ENCODE data around the gene OSGIN1. TPM values are rescaled to one million over a fixed set of nuclear protein-coding genes. Genes with fewer than 3 reads are reported as not detected.

The OSGIN1 gene
- total RNA-seq, 1 experiment from 2014 or later = 1.7 TPM

DNA sequence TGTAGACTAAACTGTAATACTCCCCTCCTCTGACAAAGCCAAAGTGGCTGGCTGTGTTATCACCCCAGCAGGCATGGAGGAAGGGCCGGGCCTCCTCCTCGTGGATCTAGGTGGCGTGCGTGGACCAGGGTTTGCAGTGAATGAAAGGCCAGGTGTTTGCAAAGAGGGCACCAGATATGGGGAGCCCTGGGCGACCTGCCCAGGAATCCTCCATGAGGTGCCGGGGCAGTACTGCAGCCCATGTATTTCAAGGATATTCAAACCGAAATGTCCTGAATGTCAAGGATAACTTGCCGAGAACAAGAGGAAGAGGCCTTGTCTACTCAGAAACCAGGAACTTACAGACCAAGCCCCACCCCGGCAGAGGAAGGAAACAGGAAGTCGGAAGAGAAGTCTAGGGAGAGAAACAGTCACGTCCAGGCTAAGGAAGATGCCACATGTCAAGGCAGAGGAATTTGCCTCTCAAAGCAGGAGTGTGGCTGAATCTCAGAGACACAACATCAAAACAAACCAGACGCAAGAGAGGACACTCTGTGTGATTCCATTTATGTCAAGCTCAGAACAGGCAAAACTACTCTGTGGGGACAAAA is 13.7 kb upstream of the OSGIN1 start:
- no peak overlapping the region for H3K4me3 Mint-ChIP-seq
- H3K27ac Mint-ChIP-seq = no peak overlapping the region
- H3K36me3 Mint-ChIP-seq = no peaks in the 10 kb centered on the region
- no peak for DNase-seq (ENCODE audit: low spot score)
- ChIA-PET POLR2A (no interaction called here), CTCF (interaction anchor here (0.7 to 0.9 kb wide), 3 partner anchors 9 to 14 kb away, joined by 3 to 4 read pairs (median 4); partner anchors contain the start of gene OSGIN1)
- H3K9me3 Mint-ChIP-seq = no peaks in the 10 kb centered on the region
- H3K4me1 Mint-ChIP-seq = peaks cover 7% of the 10 kb centered on the region; the same call in 1 of the 2 replicates
- H3K27me3 Mint-ChIP-seq (ENCODE audit: low read depth) = no peaks in the 10 kb centered on the region; the same call in 1 of the 2 replicates
- TF ChIP-seq JUN (CRISPR knock-in tag; IDR thresholded peaks at IDR 0.05) = no peak
- no peak for TF ChIP-seq ZNF138 (CRISPR knock-in tag; conservative IDR thresholded peaks at IDR 0.05)
- TF ChIP-seq, protein P1, sequence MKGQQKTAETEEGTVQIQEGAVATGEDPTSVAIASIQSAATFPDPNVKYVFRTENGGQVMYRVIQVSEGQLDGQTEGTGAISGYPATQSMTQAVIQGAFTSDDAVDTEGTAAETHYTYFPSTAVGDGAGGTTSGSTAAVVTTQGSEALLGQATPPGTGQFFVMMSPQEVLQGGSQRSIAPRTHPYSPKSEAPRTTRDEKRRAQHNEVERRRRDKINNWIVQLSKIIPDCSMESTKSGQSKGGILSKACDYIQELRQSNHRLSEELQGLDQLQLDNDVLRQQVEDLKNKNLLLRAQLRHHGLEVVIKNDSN (CRISPR knock-in tag; IDR thresholded peaks at IDR 0.05) = no peak
- TF ChIP-seq ZNF121 (CRISPR knock-in tag; IDR thresholded peaks at IDR 0.05) = no peak
- TF ChIP-seq ZNF219 (CRISPR knock-in tag; IDR thresholded peaks at IDR 0.05; ENCODE audit: borderline replicate concordance) = no peak
- TF ChIP-seq EMX1 (CRISPR knock-in tag; IDR thresholded peaks at IDR 0.05) = no peak
- TF ChIP-seq, protein P2, sequence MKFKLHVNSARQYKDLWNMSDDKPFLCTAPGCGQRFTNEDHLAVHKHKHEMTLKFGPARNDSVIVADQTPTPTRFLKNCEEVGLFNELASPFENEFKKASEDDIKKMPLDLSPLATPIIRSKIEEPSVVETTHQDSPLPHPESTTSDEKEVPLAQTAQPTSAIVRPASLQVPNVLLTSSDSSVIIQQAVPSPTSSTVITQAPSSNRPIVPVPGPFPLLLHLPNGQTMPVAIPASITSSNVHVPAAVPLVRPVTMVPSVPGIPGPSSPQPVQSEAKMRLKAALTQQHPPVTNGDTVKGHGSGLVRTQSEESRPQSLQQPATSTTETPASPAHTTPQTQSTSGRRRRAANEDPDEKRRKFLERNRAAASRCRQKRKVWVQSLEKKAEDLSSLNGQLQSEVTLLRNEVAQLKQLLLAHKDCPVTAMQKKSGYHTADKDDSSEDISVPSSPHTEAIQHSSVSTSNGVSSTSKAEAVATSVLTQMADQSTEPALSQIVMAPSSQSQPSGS (CRISPR knock-in tag; IDR thresholded peaks at IDR 0.05; ENCODE audit: borderline replicate concordance, low read depth) = no peak
- TF ChIP-seq, protein P3, sequence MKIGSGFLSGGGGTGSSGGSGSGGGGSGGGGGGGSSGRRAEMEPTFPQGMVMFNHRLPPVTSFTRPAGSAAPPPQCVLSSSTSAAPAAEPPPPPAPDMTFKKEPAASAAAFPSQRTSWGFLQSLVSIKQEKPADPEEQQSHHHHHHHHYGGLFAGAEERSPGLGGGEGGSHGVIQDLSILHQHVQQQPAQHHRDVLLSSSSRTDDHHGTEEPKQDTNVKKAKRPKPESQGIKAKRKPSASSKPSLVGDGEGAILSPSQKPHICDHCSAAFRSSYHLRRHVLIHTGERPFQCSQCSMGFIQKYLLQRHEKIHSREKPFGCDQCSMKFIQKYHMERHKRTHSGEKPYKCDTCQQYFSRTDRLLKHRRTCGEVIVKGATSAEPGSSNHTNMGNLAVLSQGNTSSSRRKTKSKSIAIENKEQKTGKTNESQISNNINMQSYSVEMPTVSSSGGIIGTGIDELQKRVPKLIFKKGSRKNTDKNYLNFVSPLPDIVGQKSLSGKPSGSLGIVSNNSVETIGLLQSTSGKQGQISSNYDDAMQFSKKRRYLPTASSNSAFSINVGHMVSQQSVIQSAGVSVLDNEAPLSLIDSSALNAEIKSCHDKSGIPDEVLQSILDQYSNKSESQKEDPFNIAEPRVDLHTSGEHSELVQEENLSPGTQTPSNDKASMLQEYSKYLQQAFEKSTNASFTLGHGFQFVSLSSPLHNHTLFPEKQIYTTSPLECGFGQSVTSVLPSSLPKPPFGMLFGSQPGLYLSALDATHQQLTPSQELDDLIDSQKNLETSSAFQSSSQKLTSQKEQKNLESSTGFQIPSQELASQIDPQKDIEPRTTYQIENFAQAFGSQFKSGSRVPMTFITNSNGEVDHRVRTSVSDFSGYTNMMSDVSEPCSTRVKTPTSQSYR (CRISPR knock-in tag; IDR thresholded peaks at IDR 0.05) = no peak
- no peak for TF ChIP-seq ZNF671 (CRISPR knock-in tag; IDR thresholded peaks at IDR 0.05)
- no peak for TF ChIP-seq TP53 (CRISPR knock-in tag; IDR thresholded peaks at IDR 0.05)
- TF ChIP-seq ZBTB21 (CRISPR knock-in tag; IDR thresholded peaks at IDR 0.05; ENCODE audit: borderline replicate concordance) = no peak
- TF ChIP-seq, protein P4, sequence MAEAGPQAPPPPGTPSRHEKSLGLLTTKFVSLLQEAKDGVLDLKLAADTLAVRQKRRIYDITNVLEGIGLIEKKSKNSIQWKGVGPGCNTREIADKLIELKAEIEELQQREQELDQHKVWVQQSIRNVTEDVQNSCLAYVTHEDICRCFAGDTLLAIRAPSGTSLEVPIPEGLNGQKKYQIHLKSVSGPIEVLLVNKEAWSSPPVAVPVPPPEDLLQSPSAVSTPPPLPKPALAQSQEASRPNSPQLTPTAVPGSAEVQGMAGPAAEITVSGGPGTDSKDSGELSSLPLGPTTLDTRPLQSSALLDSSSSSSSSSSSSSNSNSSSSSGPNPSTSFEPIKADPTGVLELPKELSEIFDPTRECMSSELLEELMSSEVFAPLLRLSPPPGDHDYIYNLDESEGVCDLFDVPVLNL (CRISPR knock-in tag; IDR thresholded peaks at IDR 0.05; ENCODE audit: borderline replicate concordance, low read depth) = no peak
- no peak for TF ChIP-seq NR3C1 (CRISPR knock-in tag; conservative IDR thresholded peaks at IDR 0.05; ENCODE audit: low read depth)
- no peak for TF ChIP-seq GABPB1 (CRISPR knock-in tag; IDR thresholded peaks at IDR 0.05)
- TF ChIP-seq, protein P5, sequence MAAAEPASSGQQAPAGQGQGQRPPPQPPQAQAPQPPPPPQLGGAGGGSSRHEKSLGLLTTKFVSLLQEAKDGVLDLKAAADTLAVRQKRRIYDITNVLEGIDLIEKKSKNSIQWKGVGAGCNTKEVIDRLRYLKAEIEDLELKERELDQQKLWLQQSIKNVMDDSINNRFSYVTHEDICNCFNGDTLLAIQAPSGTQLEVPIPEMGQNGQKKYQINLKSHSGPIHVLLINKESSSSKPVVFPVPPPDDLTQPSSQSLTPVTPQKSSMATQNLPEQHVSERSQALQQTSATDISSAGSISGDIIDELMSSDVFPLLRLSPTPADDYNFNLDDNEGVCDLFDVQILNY (CRISPR knock-in tag; IDR thresholded peaks at IDR 0.05) = no peak
- TF ChIP-seq FOXP4 (CRISPR knock-in tag; IDR thresholded peaks at IDR 0.05) = no peak
- peak; percentile 26 for ATAC-seq

Data from WTC11 (cell line).